Measurements from ENCODE around the gene NELL1. TPM values are rescaled to one million over a fixed set of nuclear protein-coding genes. Genes with fewer than 3 reads are reported as not detected.

The NELL1 gene
- total RNA-seq, 1 donor from 2014 or later = not detected

- CTCF ChIA-PET = no interaction called here
These were observed 42.4 kb upstream of the NELL1 start for GRCh38 chr11:20627026-20627425.

GRCh38 chr11:20627701-20628100 is 41.7 kb upstream of the NELL1 start:
- ATAC-seq (ENCODE audit: low read depth) = no peak
- CTCF ChIA-PET = no interaction called here

More at GRCh38 chr11:20627026-20627425, 42.4 kb upstream of the NELL1 start:
- no peaks in the 10 kb centered on the region for H3K9me3 Mint-ChIP-seq
- TF ChIP-seq CTCF (IDR thresholded peaks at IDR 0.05) = no peak
- DNase-seq (no peak), ATAC-seq (ENCODE audit: low read depth) (no peak)
- H3K27me3 Mint-ChIP-seq = peaks cover 3% of the 10 kb centered on the region
- intact Hi-C loops (cut with micrococcal nuclease) = no loop called here
- no peaks in the 10 kb centered on the region for H3K4me1 Mint-ChIP-seq
- POLR2A ChIA-PET = no interaction called here
- H3K4me3 Mint-ChIP-seq = no peak overlapping the region
- no peak overlapping the region for H3K27ac Mint-ChIP-seq
- H3K36me3 Mint-ChIP-seq (ENCODE audit: low read depth) = no peaks in the 10 kb centered on the region

GRCh38 chr11:20631519-20632168 is 37.7 kb upstream of the NELL1 start:
- CTCF ChIA-PET = no interaction called here
- POLR2A ChIA-PET = no interaction called here
- DNase-seq (no peak), ATAC-seq (ENCODE audit: low read depth) (no peak)
- H3K36me3 Mint-ChIP-seq (ENCODE audit: low read depth) = no peaks in the 10 kb centered on the region
- no peaks in the 10 kb centered on the region for H3K9me3 Mint-ChIP-seq
- H3K27me3 Mint-ChIP-seq = peaks cover 7% of the 10 kb centered on the region
- H3K27ac Mint-ChIP-seq = no peak overlapping the region
- H3K4me1 Mint-ChIP-seq = no peaks in the 10 kb centered on the region
- intact Hi-C loops (cut with micrococcal nuclease) = no loop called here
- TF ChIP-seq CTCF (IDR thresholded peaks at IDR 0.05) = no peak
- H3K4me3 Mint-ChIP-seq = no peak overlapping the region

More at GRCh38 chr11:20627701-20628100, 41.7 kb upstream of the NELL1 start:
- H3K4me3 Mint-ChIP-seq = no peak overlapping the region
- no peaks in the 10 kb centered on the region for H3K36me3 Mint-ChIP-seq (ENCODE audit: low read depth)
- H3K4me1 Mint-ChIP-seq = no peaks in the 10 kb centered on the region
- no peak for DNase-seq
- H3K9me3 Mint-ChIP-seq = no peaks in the 10 kb centered on the region
- no peak overlapping the region for H3K27ac Mint-ChIP-seq
- no peak for TF ChIP-seq CTCF (IDR thresholded peaks at IDR 0.05)
- intact Hi-C loops (cut with micrococcal nuclease) = no loop called here
- POLR2A ChIA-PET = no interaction called here
- peaks cover 3% of the 10 kb centered on the region for H3K27me3 Mint-ChIP-seq

GRCh38 chr11:20632169-20632532 is 37.2 kb upstream of the NELL1 start:
- Mint-ChIP-seq H3K4me3 (no peak overlapping the region), H3K36me3 (ENCODE audit: low read depth) (no peaks in the 10 kb centered on the region), H3K4me1 (no peaks in the 10 kb centered on the region), H3K27me3 (peaks cover 8% of the 10 kb centered on the region), H3K27ac (no peak overlapping the region), H3K9me3 (no peaks in the 10 kb centered on the region)
- no peak for TF ChIP-seq CTCF (IDR thresholded peaks at IDR 0.05)
- no peak for DNase-seq
- ATAC-seq (ENCODE audit: low read depth) = no peak
- ChIA-PET CTCF (no interaction called here), POLR2A (no interaction called here)
- intact Hi-C loops (cut with micrococcal nuclease) = no loop called here

- DNase-seq = no peak
- H3K27ac Mint-ChIP-seq = no peak overlapping the region
- no peaks in the 10 kb centered on the region for H3K36me3 Mint-ChIP-seq (ENCODE audit: low read depth)
- TF ChIP-seq CTCF (IDR thresholded peaks at IDR 0.05) = no peak
- H3K4me3 Mint-ChIP-seq = no peak overlapping the region
- ATAC-seq (ENCODE audit: low read depth) = no peak
- H3K4me1 Mint-ChIP-seq = no peaks in the 10 kb centered on the region
- POLR2A ChIA-PET = no interaction called here
- intact Hi-C loops (cut with micrococcal nuclease) = no loop called here
- CTCF ChIA-PET = no interaction called here
- peaks cover 14% of the 10 kb centered on the region for H3K27me3 Mint-ChIP-seq
- H3K9me3 Mint-ChIP-seq = no peaks in the 10 kb centered on the region
These were observed 35.3 kb upstream of the NELL1 start for GRCh38 chr11:20634044-20634443.
